Subcutaneous abdominal adipose tissue (tissue), 5 donors: Measurements from ENCODE around the gene POLR2L.

ENCODE experiments used
- H3K27ac ChIP-seq: one replicate; pipeline ENCODE4 v1.7.0; 2013; ENCODE audit warnings: low read depth, mild to moderate bottlenecking, inconsistent platforms, low read length, moderate library complexity
- H3K27me3 ChIP-seq, 5 donors: one replicate each; pipeline ENCODE4 v1.7.0; 2013; ENCODE audit warnings: low read length in 5 of 5, inconsistent platforms in 1 of 5; ENCODE audit not compliant: control insufficient read depth in 5 of 5, insufficient read depth in 4 of 5
- H3K36me3 ChIP-seq, 5 donors: one replicate each; pipeline ENCODE4 v1.7.0; 2013; ENCODE audit warnings: low read length in 5 of 5; ENCODE audit not compliant: control insufficient read depth in 5 of 5, insufficient read depth in 5 of 5
- H3K4me1 ChIP-seq, 5 donors: one replicate each; pipeline ENCODE4 v1.7.0; 2013; ENCODE audit warnings: low read length in 5 of 5, mild to moderate bottlenecking in 3 of 5, moderate library complexity in 1 of 5; ENCODE audit not compliant: control insufficient read depth in 5 of 5, insufficient read depth in 5 of 5
- H3K4me3 ChIP-seq, 5 donors: one replicate each; pipeline ENCODE4 v1.7.0; 2013; ENCODE audit warnings: low read length in 5 of 5, low read depth in 1 of 5
- H3K9ac ChIP-seq, 5 donors: one replicate each; pipeline ENCODE4 v1.7.0; 2013; ENCODE audit warnings: low read length in 5 of 5, mild to moderate bottlenecking in 4 of 5, moderate library complexity in 3 of 5
- H3K9me3 ChIP-seq, 5 donors: one replicate each; pipeline ENCODE4 v1.7.0; 2013; ENCODE audit warnings: low read length in 5 of 5; ENCODE audit not compliant: control insufficient read depth in 5 of 5
- donor health status: healthy.
- donor health status: healthy.
- donor health status: healthy.
- donor health status: healthy.
- donor health status: healthy.

The POLR2L gene

DNA sequence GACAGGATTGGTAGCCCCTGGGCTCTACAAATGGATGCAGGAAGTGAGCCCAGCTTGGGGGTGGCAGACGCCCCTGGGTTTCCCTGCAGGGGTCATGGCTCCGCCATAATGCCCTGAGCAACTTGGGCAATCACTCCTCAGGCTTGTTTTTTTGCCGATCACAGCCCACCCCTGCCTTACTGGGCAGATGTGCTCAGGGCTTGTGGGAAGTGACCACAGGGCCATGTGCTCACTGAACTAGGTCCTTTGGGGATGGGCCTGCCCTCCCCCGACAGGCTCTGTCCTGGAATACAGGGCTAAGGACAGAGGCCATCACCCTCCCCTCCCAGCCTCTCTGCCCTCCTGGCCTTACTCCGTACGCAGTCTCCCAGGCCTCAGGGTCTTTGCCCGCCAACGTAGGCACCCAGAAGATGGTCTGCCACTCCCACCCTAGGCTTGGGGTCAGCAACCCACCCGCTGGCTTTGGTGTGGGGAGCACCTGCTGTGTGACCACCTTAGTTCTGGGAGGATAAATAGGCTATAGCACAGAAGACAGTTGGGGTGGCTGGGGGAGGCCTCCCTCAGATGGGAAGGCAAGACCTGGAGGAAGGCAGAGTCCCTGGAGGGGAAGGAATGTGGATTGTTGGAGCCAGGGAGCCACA lies 28.8 kb downstream of the POLR2L start:
- Histone ChIP-seq H3K9ac (peak overlapping the region in 3 of 5 donors; percentile 47 to 99 (median 89)), H3K27ac (peak overlapping the region; percentile 92), H3K4me1 (peaks cover 12 to 67% (median 64%) of the 10 kb centered on the region in 5 donors), H3K4me3 (peak overlapping the region in 1 of 5 donors; percentile 4), H3K27me3 (no peaks in the 10 kb centered on the region), H3K36me3 (peaks cover 0 to 32% (median 27%) of the 10 kb centered on the region in 5 donors), H3K9me3 (no peaks in the 10 kb centered on the region)

DNA sequence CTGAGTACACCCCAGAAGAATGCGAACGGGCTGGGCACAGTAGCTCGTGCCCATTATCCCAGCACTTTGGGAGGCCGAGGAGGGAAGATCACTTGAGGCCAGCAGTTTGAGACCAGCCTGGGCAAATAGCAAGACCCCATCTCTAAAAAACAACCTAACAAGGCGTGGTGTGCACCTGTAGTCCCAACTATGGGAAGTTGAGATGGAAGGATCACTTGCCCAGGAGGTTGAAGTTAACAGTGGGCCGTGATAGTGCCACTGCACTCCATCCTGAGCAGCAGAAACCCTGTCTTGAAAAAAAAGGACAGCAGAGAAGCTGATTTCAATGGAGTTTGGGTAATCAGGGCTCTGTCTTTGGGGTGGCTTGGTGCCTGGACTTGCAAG lies 29.3 kb downstream of the POLR2L start:
- Histone ChIP-seq H3K27ac (peak overlapping the region; percentile 92), H3K9me3 (no peaks in the 10 kb centered on the region), H3K9ac (peak overlapping the region in 3 of 5 donors; percentile 17 to 99 (median 89)), H3K4me1 (peaks cover 11 to 66% (median 64%) of the 10 kb centered on the region in 5 donors), H3K4me3 (peak overlapping the region in 2 of 5 donors; percentile 1 to 3), H3K27me3 (no peaks in the 10 kb centered on the region), H3K36me3 (peaks cover 0 to 32% (median 27%) of the 10 kb centered on the region in 5 donors)

DNA sequence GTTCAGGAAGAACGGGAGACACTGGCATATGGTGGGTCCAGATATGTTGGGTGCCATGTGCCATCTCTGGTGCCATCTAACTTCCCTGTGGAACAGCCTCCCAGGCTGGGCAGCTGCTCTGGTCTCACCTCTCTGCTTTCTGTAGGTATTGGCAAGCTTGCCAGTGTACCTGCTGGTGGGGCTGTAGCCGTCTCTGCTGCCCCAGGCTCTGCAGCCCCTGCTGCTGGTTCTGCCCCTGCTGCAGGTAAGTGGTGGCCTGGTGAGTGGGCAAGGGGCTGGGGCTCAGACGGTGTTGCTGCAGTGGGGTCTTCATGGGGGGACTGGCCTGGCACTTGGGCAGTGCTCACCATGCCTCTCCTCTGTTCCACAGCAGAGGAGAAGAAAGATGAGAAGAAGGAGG lies 29.9 kb downstream of the POLR2L start:
- peak overlapping the region; percentile 92 for H3K27ac ChIP-seq
- peak overlapping the region in 3 of 5 donors; percentile 39 to 99 (median 89) for H3K9ac ChIP-seq
- peaks cover 11 to 64% (median 63%) of the 10 kb centered on the region in 5 donors for H3K4me1 ChIP-seq
- no peaks in the 10 kb centered on the region for H3K9me3 ChIP-seq
- peak overlapping the region in 3 of 5 donors; percentile 84 to 95 (median 89) for H3K4me3 ChIP-seq
- peaks cover 0 to 32% (median 27%) of the 10 kb centered on the region in 5 donors for H3K36me3 ChIP-seq
- H3K27me3 ChIP-seq, result no peaks in the 10 kb centered on the region

DNA sequence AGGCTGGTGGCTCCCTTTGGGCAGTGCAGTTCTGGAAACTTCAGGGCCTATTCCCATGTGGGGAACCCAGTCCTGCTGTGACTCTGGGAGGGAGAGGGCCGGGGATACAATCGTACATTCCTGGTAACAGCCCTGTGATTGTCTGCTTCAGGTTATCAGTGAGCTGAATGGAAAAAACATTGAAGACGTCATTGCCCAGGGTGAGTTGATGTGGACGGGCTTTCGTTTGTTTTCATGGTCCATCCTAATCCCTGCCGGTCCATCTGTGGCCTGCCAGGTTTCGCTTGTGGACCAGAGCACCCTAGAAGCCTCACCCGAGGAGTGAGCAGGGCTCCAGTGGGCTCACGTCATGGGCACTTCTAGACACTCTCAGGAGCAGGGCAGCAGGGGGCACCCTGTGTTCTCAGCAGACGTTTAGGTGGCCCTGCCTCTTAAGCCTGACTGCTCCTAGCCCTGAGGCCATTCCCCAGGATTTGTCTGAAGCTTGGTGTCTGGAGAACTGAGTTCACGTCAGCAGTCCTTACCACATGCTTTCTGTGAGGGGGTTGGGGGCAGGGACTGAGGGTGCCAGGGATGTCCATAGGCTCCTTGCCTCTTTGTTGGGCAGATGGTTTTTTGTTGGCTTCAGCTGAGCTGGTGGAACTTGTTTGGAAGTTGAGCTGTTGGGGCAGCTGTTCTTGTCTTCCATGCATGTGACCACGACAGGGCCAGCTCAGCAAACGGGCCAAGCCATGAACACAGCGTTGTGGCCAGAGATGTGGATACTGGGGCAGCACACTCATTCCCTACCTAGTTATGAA lies 30.7 kb downstream of the POLR2L start:
- Histone ChIP-seq H3K9ac (peak overlapping the region; percentile 84 to 99 (median 94)), H3K27me3 (no peaks in the 10 kb centered on the region), H3K4me3 (peak overlapping the region; percentile 84 to 95 (median 89)), H3K36me3 (peaks cover 0 to 32% (median 27%) of the 10 kb centered on the region in 5 donors), H3K4me1 (peaks cover 11 to 64% (median 63%) of the 10 kb centered on the region in 5 donors), H3K27ac (peak overlapping the region; percentile 92), H3K9me3 (no peaks in the 10 kb centered on the region)

DNA sequence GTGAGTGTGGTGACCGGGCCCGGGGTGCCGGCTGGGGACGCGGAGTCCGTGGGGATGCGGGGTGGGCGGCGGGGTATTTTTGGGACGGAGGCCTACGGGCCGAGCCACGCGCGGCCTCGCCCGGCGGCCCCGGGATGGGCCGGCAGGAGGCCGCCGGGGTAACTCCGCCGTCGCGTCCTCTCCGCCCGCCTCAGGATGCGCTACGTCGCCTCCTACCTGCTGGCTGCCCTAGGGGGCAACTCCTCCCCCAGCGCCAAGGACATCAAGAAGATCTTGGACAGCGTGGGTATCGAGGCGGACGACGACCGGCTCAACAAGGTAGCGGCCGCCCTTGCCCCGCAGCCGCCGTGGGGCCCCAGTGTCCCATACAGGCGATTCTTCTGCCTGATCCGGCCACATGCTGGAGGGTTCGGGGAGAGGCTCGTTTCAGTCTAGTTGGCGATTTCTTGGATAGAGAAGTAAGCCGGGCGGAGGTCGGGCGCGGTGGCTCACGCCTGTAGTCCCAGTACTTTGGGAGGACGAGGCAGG lies 32.2 kb downstream of the POLR2L start:
- Histone ChIP-seq H3K4me3 (peak overlapping the region; percentile 84 to 95 (median 89)), H3K4me1 (peaks cover 11 to 55% (median 54%) of the 10 kb centered on the region in 5 donors), H3K27ac (peak overlapping the region; percentile 92), H3K27me3 (no peaks in the 10 kb centered on the region), H3K36me3 (peaks cover 0 to 32% (median 27%) of the 10 kb centered on the region in 5 donors), H3K9me3 (no peaks in the 10 kb centered on the region), H3K9ac (peak overlapping the region; percentile 84 to 99 (median 94))

DNA sequence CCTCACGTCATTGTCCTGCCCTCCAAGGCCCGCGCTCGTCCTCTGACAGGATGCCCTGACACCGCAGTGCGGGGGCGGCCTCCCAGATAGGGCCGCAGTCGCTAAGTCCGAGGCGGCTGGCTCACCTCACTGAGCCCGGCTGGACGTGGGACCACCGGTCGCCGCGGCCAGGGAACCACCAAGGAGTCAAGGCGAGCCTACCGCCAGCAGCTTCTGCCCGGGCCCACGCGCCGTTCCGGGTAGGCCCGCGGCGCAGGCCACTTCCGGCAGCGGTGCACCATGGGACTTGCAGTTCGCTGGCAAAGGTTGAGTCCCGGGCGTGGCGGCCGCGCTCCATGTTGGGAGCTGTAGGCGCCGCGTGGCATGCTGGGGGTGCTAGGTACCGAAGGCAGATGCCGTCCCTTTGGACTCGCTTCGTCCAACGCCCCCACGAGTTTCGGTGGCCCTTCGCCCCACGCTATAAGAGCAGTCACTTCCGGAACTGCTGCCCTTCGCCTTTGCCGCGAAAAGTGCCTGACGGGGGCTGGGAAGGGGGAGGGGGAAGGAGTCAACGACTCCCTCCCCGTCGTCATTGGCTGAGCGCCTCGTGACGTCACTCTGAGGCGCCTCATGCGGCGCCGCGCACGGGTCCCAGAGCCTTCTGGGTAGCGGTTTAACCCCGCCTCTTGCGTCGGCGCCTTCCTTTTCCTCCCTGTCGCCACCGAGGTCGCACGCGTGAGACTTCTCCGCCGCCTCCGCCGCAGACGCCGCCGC lies 32.9 kb downstream of the POLR2L start, which contains the start of gene RPLP2:
TSS of gene RPLP2 (plus strand) at position 681 of the 753 bp plus-strand sequence. CDS start 268 bp downstream, outside the sequence.
- Histone ChIP-seq H3K36me3 (peaks cover 0 to 32% (median 27%) of the 10 kb centered on the region in 5 donors), H3K9me3 (no peaks in the 10 kb centered on the region), H3K9ac (peak within 1 kb of the TSS; percentile 84 to 99 (median 94)), H3K27ac (peak within 1 kb of the TSS; percentile 92), H3K4me3 (peak within 1 kb of the TSS; percentile 84 to 95 (median 93)), H3K4me1 (peaks cover 11 to 60% (median 55%) of the 10 kb centered on the region in 5 donors), H3K27me3 (no peaks in the 10 kb centered on the region)

DNA sequence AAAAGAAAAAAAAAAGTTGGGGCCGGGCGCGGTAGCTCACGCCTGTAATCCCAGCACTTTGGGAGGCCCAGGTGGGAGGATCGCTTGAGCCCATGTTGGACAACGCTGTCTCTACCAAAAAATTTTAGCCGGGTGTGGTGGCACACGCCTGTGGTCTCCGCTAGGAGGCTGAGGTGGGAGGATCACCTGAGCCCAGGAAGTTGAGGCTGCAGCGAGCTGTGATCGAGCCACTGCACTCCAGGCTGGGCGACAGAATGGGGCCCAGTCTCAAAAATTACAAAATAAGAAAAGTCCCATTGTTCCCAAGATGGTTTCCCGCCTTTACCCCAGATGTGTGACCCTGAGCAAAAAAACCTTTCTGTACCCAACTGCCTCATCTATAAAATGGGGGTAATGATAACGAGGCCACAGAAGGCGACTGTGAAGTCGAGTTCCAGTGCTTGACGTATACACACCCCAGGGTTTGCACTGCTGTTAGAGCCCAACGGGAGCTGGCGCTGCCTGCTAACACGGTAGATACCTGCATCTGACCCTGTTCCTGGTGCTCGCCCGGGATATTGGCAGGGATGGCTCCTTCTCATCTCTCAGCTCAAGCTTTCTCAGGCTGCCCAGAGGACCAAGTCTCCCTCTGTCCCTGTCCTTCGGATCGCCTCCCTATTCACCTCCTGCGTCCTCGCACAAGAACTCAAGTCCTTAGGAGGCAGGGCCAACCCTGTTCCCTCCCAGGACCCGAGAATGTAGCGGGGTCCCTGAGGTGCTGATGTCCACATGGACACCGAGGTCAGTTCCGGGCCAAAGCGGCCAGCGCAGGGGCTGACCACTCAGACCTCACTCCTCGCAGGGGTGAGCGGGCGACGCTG lies 33.7 kb downstream of the POLR2L start:
- H3K27ac ChIP-seq, result peak overlapping the region; percentile 92
- H3K4me3 ChIP-seq, result peak overlapping the region; percentile 84 to 95 (median 93)
- peaks cover 0 to 28% (median 26%) of the 10 kb centered on the region in 5 donors for H3K36me3 ChIP-seq
- H3K9me3 ChIP-seq, result no peaks in the 10 kb centered on the region
- peak overlapping the region; percentile 57 to 99 (median 94) for H3K9ac ChIP-seq
- no peaks in the 10 kb centered on the region for H3K27me3 ChIP-seq
- peaks cover 11 to 61% (median 58%) of the 10 kb centered on the region in 5 donors for H3K4me1 ChIP-seq

DNA sequence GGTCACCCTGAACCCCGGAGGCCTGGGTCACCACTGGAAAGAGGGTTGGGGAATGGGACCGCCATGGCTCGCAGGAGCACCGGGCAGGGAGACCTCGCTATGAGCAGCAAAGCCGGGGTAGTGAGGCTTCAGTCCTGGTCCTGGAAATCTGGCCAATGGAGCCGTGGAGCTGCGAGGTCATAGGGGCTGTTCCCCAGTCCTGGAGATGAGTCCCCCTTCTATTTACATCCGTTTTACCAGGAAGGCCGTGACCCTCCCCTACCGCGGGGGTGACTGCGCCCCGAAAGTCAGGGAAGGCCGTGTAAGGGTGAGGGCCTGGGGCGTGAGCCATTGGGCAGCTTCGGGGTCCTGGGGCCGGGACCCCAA lies 37.7 kb downstream of the POLR2L start:
- Histone ChIP-seq H3K4me3 (peak overlapping the region; percentile 35 to 71 (median 56)), H3K4me1 (peaks cover 2 to 27% (median 25%) of the 10 kb centered on the region in 5 donors), H3K27ac (no peak overlapping the region), H3K27me3 (no peaks in the 10 kb centered on the region), H3K9ac (peak overlapping the region in 4 of 5 donors; percentile 33 to 73 (median 66)), H3K36me3 (peaks cover 0 to 37% (median 21%) of the 10 kb centered on the region in 5 donors), H3K9me3 (no peaks in the 10 kb centered on the region)
